DND-41 (cell line): Measurements from ENCODE around the gene CYP1A1.

Experiments
- EZH2 ChIP-seq: IDR thresholded peaks from 3 replicates; pipeline ENCODE4 v1.6.1; 2012; ENCODE audit warnings: borderline replicate concordance, low read depth, mild to moderate bottlenecking, moderate library complexity, low read length, inconsistent platforms; ENCODE audit not compliant: severe bottlenecking
- TF ChIP-seq, protein P1 (sequence below): IDR thresholded peaks from 2 replicates; pipeline ENCODE4 v1.5.1; 2012; ENCODE audit warnings: borderline replicate concordance, low read length, moderate library complexity, mild to moderate bottlenecking; ENCODE audit not compliant: poor library complexity, severe bottlenecking; ENCODE audit errors: extremely low read depth

DNA sequence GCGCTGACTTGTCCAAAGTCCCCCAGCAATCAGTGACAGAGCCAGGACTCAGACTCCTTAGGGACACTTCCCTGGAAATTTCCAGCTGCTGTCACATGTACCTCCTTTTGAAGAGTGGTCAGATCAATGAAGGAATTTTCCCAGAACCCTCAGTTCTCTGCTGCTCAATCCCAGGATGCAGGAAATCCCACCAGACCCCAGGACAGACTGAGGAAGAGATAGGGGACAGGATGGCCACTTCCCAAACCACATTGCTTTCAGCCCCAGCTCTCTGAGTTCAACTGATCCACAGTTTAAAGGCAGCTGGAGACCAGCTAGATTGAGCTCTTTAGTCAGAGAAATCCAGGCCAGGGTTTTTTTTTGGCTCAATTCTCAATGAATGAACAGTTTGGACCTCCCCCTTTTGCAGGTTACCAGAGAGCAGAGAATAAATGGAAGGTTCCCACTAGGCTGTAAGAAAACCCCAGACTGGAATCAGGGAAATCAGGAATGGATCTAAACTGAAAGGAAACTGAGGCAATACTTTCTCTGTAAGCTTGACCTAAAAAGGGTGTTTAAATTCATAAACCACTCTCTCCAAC, 1.5 kb downstream of the CYP1A1 start:
- TF ChIP-seq, protein P1, sequence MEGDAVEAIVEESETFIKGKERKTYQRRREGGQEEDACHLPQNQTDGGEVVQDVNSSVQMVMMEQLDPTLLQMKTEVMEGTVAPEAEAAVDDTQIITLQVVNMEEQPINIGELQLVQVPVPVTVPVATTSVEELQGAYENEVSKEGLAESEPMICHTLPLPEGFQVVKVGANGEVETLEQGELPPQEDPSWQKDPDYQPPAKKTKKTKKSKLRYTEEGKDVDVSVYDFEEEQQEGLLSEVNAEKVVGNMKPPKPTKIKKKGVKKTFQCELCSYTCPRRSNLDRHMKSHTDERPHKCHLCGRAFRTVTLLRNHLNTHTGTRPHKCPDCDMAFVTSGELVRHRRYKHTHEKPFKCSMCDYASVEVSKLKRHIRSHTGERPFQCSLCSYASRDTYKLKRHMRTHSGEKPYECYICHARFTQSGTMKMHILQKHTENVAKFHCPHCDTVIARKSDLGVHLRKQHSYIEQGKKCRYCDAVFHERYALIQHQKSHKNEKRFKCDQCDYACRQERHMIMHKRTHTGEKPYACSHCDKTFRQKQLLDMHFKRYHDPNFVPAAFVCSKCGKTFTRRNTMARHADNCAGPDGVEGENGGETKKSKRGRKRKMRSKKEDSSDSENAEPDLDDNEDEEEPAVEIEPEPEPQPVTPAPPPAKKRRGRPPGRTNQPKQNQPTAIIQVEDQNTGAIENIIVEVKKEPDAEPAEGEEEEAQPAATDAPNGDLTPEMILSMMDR: no peak
- TF ChIP-seq EZH2: no peak
